DOHH2 (cell line): ENCODE data around the gene GK.

Source experiments
- EZH2phosphoT487 ChIP-seq: fragments of 200-600 bp; sonication (generic); IDR thresholded peaks from 2 replicates; pipeline ENCODE4 v1.6.1; 2017; ENCODE audit warnings: borderline replicate concordance, mild to moderate bottlenecking, antibody characterized with exemption, low read length, moderate library complexity, mixed read lengths
- TF ChIP-seq, protein P1 (sequence below): fragments of 200-600 bp; sonication (generic); IDR thresholded peaks from one replicate; pipeline ENCODE4 v1.5.1; 2014; ENCODE audit warnings: antibody characterized with exemption, mild to moderate bottlenecking, low read depth, low read length; ENCODE audit not compliant: poor library complexity, severe bottlenecking

- TF ChIP-seq, protein P1, sequence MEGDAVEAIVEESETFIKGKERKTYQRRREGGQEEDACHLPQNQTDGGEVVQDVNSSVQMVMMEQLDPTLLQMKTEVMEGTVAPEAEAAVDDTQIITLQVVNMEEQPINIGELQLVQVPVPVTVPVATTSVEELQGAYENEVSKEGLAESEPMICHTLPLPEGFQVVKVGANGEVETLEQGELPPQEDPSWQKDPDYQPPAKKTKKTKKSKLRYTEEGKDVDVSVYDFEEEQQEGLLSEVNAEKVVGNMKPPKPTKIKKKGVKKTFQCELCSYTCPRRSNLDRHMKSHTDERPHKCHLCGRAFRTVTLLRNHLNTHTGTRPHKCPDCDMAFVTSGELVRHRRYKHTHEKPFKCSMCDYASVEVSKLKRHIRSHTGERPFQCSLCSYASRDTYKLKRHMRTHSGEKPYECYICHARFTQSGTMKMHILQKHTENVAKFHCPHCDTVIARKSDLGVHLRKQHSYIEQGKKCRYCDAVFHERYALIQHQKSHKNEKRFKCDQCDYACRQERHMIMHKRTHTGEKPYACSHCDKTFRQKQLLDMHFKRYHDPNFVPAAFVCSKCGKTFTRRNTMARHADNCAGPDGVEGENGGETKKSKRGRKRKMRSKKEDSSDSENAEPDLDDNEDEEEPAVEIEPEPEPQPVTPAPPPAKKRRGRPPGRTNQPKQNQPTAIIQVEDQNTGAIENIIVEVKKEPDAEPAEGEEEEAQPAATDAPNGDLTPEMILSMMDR, result no peak
- no peak for TF ChIP-seq EZH2phosphoT487
Measured at GRCh38 chrX:30689116-30689515, 35.9 kb downstream of the GK start.
